Stimulated activated CD4-positive, alpha-beta T cell treated with anti-CD3 and anti-CD28 coated beads, Interleukin-1b, Interleukin-23, amount 100 ng/mL, for 4 hours (primary cell): Measurements from ENCODE around the gene LGALS7B.
"Not testable (repeated sequence)": the region's sequence is repeated elsewhere in the genome, so short reads cannot be mapped to it uniquely, and the experiment has no call there.

ENCODE experiments used
- DNase-seq, 2 donors: peaks; one replicate each; pipeline ENCODE4 v3.0.0-alpha.2; 2020; ENCODE audit warnings: low read depth in 2 of 2

The LGALS7B gene

DNA sequence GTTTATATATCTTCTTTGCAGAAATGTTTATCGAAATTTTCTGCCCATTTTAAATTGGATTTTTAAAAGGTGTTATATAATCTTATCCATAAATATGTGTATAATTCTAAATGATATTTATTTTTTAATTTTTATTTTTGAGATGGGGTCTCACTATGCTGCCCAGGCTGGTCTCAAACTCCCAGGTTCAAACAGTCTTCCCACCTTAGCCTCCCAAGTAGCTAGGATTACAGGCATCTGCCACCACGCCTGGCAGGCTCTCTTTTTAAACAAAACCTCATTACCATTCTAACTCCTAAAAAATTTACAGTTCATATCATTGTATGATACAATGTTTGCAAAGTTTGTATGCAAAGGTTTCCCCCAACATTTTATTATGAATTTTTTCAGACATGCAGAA lies 7.2 kb downstream of the LGALS7B start:
- DNase-seq, result no peak

DNA sequence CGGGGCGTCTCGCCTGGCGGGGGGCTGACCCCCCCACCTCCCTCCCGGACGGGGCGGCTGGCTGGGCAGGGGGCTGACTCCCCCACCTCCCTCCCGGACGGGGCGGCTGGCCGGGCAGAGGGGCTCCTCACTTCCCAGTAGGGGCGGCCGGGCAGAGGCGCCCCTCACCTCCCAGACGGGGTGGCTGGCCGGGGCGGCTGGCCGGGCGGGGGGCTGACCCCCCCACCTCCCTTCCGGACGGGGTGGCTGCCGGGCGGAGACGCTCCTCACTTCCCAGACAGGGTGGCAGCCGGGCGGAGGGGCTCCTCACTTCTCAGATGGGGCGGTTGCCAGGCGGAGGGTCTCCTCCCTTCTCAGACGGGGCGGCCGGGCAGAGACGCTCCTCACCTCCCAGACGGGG lies 8.8 kb downstream of the LGALS7B start:
- not testable (repeated sequence) for DNase-seq

DNA sequence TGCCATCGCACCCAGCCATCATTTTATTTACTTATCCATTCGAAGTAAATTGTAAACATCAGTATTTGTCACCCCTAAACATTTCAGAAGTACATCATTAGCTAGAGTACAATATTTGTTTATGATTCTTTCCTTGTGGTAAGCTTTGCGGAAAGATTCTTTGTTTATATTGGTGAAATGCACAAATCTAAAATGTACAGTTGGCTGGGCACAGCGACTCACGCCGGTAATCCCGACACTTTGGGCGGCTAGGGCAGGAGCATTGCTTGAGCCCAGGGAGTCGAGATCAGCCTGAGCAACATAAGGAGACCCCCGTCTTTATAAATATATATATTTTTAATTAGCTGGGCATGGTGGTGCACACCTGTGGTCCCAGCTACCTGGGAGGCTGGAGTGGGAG lies 10.1 kb downstream of the LGALS7B start:
- no peak for DNase-seq

DNA sequence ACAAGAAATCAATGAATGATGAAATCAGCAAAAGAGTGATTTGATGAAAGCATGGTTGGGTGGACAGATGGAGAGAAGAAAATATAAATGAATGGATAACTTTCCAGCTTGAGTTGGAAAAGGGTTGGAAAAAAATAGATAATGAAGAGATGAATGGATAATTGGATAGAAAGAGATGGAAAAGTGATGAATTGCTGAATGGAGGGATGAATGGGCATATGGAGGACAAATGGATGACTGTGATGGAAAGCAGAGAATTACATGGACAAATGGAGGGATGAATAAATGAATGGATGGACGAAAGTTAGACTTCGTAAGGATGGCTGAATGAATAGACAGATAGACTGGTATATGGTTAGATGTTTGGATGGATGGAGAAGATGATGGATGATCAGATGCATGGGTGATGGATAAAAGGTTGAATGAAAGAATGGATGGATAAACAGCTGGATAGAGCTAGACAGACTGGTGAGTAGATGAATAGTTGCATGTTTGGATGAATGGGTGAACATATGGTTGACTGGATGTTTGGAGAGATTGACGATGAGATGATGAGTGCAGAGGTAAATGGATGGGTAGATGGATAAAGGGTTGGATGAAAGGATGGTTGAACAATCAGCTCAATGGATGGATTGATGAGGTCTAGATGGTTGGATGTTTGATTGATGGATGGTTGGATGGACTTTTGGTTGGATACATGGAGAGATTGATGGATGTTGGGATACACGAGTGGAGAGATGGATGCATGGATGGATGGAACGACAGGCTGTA lies 11.8 kb downstream of the LGALS7B start:
- DNase-seq, result no peak

DNA sequence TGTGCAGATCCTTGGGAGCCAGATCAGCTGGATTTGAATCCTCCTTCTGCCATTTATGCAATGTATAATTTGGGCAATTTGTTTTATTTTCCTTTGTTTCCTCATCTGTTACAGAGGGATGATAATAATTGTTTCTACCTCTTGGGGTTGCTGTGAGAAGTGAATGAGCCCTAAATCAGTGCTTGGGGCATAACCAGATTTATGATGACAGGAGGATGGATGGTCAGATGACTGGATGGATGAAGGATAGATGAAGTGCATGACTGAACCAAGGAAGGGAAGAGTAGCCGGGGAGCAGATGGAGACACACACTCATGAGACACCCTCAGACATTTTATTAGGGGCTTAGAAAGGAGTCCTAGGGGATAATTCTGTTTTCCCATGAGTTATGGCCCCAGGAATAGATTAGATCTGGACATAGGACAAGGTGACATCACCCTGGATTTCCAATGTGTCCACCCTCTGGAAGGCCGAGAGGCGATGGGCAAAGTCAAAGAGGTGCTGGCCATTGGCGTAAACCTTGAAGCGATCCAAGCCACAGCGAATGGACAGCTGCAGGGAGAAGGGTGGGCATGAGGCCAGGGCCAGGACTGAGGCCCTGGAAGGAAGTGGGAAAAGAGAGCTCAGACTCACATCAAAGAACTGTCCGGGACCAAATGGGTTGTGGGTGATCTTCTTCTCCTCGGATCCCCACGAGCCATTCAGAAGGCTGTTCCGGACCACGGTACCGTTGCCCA lies 12.5 kb downstream of the LGALS7B start:
- DNase-seq, result no peak

DNA sequence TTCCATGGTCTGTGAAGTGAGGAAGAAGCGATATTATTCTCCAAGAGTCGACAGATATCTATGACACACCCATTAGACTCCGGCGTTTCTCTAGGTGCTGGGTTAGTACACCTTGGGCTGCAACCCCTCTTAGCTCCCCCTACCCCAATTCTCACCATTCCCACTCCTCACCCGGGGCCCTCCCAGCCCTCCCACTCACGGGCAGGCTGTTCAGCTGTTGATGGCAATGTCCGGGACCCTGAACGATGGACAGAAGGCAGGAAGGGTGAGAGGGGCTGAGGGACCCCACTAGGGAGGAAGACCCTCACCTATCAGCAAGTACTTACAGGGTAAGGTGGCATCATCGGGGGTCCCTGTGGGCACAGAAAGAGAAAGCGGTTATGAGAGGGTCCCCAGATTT lies 14.5 kb downstream of the LGALS7B start:
- no peak for DNase-seq

DNA sequence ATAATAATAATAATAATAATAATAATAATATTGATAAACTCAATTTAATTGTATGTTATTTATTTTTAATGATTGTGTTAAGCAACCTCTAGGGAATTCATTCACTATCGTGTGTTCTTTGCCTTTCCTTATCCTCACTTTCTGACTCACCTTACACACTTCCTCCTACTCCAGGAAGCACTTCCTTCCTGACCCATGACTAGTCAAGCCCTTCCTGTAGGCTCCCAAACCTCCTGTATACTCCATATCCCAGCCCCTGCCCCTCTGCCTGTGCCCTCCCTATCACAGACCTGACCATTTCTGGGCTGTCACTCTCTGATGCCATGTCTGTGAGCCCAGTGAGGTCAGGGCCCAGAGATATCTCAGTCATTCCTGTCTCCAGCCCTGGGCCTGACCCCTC lies 16.2 kb downstream of the LGALS7B start:
- no peak for DNase-seq

DNA sequence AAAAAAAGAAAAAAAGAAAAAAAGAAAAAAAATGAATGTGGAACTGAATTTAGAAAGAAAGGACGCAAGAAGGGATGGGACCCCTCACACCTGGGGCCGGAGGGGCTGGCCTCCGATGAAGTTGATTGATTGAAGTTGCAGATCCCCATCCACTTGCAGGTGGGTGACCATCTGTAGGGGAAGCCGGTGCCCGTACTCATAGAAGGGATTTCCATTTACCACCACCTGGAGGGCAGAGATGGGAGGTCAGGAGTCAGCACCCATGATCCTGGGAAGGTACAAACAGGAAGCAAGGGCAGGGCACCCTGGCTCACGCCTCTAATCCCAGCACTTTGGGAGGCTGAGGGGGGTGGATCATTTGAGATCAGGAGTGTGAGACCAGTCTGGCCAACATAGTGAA lies 17.4 kb downstream of the LGALS7B start:
- DNase-seq, result no peak

DNA sequence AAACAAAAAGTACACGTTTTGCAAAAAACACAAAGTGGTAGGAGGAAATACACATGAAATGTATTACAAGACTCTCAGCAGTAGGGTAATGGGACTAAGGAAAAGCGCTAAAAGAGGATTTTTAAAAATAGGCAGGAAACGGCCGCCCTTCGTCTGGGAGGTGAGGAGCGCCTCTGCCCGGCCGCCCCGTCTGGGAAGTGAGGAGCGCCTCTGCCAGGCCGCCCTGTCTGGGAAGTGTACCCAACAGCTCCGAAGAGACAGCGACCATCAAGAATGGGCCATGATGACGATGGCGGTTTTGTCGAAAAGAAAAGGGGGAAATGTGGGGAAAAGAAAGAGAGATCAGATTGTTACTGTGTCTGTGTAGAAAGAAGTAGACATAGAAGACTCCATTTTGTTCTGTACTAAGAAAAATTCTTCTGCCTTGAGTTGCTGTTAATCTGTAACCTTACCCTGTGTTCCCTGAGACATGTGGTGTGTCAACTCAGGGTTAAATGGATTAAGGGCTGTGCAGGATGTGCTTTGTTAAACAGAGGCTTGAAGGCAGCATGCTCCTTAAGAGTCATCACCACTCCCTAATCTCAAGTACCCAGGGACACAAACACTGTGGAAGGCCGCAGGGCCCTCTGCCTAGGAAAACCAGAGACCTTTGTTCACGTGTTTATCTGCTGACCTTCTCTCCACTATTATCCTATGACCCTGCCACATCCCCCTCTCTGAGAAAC lies 18.5 kb downstream of the LGALS7B start:
- not testable (repeated sequence) for DNase-seq

DNA sequence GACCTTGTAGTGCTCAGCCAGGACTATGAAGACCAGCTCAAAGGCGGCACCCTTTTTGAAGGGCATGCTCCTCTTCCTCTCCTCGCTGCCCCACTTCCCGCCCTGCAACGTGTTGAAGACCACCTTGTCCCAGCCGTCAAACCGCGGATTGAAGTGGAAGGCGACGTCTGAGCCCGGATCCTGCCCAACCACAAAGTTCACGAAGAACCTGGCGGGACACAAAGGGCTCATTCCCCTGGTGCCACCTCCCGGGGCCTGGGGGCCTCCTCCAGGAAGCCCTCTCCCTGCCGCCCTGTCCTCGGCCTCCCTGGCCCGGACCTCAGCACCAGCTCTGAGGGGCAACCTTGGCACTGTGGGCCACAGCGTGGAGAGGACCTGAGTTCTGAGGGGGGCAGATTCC lies 19.7 kb downstream of the LGALS7B start:
- no peak for DNase-seq

DNA sequence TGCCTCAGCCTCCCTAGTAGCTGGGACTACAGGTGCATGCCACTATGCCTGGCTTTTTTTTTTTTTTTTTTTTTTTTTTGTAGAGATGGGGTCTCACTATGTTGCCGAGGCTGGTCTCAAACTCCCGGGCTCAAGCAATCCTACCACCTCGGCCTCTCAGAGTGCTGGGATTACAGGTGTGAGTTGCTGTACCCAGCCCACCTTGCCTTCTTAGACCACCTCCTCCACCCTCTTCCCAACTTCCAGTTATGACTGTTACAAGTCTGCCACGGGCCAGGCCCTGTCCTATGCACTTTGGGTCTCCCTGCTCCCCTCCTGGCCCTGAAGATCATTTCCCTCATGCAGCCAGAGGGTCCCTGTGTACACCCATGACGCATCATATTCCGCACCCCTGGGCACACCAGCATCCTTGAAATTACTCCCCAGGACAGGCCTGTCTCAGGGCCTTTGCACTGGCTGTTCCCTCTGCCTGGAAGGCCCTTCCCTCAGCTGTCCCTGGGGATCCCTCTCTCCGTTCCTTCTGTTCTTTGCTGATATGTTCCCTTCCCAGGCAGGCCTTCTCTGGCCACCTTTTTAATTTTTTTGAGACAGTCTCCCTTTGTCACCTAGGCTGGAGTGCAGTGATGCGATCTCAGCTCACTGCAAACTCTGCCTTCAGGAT lies 20.7 kb downstream of the LGALS7B start:
- no peak for DNase-seq

DNA sequence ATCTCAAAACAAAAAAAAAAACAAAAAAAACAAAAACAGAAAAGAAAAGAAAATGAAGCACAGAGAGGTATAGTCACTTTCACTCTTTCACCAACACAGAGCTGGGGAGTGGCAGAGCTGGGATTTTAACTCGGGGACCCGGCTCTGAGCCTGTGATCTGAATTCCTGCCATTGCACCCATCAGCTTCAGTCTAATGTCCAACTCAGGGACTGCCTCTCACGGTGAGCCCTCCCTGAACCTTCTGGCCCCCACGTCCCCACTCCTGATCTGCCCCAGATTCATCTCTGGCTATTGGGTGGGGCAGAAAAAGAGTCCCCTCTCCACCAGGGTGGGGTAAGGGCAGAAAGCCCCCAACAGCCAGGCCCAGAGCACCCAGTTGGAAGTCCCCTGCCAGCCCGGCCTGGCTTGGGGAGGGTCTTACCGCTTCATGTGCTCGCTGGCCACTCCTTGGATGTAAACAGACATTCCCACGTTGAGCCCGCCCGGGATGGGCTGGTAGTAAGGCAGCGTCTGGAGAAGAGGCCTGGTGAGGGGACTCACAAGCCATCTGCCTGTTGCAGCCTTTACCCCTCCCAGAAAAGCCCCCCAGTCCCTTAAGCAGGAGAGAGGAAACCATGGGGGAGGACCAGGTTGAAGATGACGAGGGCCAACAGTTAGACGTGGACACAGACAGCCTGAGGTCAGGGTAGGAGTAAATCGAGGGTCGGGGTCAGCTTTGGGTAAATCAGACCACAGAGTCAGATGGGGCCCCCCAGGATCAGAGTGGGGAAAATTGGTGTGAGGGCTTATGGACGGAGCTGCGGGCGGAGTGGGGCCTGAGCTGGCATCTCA lies 23.2 kb downstream of the LGALS7B start:
- no peak for DNase-seq

DNA sequence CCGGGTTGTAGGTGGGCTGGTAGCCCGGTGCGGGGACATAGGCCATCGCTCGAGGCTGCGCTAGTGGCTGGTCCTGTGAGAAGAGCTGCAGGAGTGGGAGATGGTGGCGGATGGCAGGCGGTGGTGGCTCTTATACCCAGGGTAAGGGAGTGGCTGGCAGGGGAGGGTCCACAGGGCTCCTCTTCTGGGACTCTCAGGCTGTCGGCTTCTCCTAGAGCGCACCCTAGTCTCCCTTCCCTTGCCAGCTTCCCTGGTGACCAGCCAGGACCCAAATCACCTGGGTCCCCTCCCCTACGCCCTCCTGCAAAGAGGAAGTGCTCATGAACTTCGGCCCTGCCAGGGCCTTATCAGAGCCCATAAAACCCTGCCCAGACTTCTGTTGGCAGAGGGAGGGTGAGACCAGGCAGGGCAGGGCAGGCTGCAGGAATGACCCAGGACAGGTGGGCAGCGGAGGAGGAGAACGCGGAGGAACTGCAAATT lies 23.9 kb downstream of the LGALS7B start, which contains the start of gene LGALS4:
Gene LGALS4, minus strand, starts transcription at position 105 of the 480 bp plus-strand sequence. Its CDS starts 59 bp downstream, at position 46.
- no peak for DNase-seq

DNA sequence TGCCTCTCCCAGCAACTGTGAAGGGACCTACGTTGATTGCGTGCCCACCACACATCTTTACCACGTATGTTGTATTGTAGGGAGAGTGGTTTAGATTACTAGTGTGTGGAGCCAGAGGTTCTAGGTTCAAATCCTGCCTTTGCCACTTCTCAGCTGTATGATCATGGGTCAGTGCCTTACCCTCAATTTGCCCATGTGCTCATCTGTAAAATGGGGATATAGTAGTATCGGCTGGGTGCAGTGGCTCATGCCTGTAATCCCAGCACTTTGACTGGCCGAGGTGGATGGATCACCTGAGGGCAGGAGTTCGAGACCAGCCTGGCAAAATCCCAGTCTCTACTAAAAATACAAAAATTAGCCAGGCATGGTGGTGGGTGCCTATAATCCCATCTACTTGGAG lies 24.3 kb downstream of the LGALS7B start:
- no peak for DNase-seq

DNA sequence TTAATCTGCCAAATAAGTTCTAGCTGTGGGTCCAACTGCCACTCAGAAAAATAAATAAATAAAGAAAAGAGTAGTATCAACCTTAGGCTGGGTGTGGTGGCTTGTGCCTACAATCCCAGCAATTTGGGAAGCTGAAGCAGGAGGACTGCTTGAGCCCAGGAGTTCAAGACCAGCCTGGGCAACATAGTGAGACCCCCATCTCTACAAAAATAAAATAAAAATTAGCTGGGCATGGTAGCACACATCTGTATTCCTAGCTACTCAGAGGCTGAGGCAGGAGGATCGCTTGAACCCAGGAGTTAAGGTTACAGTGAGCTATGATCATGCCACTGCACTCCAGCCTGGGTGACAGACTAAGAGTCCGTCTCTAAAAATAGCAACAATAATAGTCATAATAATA lies 24.9 kb downstream of the LGALS7B start:
- DNase-seq, result not testable (repeated sequence)

DNA sequence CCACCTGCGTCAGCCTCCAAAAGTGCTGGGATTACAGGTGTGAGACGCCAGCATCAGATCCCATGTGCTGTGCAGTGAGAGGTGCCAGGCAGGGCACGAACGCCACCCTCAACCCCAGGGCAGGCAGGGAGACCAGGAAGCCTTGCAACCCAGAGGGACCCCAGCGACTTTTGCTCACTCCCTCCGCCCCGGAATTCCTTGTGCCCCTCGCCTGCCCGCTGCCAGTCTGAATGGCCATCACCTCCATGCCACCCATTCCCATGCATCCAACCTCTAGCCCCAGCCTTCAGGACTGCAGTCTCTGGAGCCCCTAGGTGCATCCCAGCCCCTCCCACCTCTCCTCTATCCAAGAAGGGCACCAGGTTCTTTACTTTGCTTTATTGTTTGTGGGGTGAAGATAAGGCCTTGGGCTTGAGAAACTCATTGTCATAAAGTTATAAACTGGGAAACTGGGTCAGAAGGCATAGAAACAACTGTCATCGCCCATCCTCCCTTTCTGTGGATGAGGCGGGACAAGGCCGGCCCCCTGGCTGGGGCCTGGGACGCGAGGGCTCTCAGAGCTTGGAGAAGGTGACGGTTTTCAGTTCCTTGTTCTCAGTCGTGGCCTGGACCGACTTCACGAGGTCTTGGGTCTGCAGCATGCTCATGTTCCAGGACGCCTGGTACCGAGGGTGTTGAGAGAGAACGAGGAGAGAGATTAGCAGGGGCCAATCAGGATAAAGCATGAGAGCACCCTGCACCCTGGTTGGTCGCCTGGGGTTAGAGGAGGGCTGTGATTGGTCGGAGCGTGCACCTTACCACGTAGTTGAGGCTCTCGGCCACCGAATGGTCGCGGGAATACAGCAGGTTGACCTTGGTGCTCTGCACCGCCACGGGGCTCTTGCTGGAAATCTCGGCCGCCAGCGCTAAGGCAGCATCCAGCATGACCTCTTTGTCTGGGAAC lies 26.3 kb downstream of the LGALS7B start:
- DNase-seq, result no peak

DNA sequence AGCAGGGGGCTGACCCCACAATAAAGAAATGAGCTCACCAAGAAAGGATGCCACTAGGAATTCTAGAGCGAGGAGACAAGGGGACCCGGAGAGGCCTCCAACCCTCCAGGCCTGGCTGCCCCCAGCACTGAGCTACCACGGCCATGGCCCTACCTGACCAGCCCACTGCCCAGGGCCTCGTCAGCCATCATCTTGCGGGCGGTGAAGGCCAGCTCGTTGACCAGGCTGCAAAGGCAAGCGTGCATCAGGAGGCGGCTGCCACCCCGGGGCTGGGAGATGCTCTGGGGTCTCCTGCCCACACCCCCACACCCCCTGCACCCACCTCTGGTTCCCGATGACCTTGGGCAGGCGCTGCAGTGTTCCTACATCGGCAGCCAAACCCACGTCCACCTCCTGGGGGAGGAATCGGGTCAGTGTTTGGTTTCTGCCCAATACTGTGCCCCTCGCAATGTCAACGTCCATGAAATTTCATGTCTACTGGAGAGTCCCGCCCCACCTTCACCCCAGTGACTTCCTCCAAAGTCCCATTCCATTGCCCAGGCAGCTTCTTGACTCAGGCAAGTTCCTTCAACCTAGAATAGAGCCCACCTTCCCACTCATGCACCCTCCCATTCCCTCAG lies 27.2 kb downstream of the LGALS7B start:
- DNase-seq, result no peak

DNA sequence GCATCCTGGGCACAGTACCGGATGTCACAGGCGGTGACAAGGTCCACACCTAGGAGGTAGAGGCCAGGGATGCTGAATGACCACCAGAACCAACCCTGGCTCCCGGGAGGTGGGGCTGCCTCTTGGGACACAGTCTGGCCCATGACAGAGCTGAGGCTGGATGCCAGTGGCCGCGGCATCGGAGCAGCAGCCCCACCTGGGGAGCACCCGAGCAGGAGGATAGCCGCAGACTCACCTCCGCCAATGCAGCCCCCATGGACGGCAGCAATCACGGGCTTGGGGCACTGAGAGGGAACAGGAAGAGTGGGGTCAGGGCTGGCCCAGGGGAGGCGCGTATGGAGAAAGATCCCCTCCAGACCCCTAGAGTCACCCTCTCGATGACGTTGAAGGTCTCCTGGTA lies 28.1 kb downstream of the LGALS7B start:
- DNase-seq, result no peak

DNA sequence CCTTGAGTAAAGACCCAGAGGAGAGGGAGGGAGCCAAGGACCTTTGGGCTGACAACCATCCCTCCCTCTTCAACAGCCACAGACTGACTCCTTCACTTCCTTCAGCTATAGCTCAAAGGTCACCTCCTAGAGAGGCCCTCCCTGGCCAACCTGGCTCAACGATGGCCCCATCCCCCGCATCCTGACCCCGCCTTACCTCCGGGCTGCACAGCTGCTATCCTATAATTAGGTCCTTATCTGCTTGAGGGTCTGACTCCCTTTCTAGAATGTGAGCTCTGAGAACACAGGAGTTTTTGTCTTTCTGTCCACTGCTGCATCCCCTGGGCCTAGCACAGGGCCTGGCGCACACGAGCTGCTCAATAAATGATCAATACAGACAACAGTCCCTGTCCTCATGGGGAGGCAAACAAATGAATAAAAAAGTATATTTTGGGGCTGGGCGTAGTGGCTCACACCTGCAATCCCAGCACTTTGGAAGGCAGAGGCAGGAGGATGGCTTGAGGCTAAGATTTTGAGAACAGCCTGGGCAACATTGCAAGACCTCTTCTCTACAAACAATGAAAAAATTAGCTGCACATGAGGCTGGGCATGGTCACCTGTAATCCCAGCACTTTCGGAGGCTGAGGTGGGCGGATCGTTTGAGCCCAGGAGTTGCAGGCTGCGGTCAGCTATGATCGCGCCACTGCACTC lies 30.4 kb downstream of the LGALS7B start:
- DNase-seq, result no peak
